Ovary (tissue), 3 donors: Measurements from ENCODE around the gene ASXL3.

Experiments
- POLR2A ChIP-seq: fragments of 450-650 bp; IDR thresholded peaks from one replicate; pipeline ENCODE4 v1.6.1; 2017; ENCODE audit warnings: antibody characterized with exemption, mild to moderate bottlenecking, moderate library complexity
- TF ChIP-seq, protein P1 (sequence below), 3 donors: fragments of 450-650 bp in 2 of 3; fragments of 200-600 bp in 1 of 3; IDR thresholded peaks; one replicate each; pipeline versions ENCODE4 v1.5.1 to v1.8.0; 2016 to 2022; ENCODE audit warnings: antibody characterized with exemption in 3 of 3, mild to moderate bottlenecking in 1 of 3
- donor health status: DM: no; HTN: no; CAD: no.

DNA sequence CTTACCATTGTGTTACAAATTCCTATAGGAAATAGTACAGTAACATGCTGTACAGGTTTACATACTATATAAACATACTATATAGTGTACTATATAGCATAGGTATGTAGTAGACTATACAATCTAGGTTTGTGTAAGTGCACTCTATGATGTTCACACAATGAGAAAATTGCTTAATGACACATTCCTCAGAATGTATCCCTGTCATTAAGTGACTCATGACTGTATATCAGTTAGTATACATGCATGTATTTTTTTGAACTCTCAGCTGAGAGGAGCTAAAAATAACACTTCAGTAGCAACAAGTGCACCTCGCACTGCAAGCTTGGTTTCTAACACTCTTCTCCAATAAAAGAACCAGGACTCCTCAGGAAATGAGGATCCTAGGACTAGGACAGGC is 19.5 kb upstream of the ASXL3 start:
- TF ChIP-seq, protein P1, sequence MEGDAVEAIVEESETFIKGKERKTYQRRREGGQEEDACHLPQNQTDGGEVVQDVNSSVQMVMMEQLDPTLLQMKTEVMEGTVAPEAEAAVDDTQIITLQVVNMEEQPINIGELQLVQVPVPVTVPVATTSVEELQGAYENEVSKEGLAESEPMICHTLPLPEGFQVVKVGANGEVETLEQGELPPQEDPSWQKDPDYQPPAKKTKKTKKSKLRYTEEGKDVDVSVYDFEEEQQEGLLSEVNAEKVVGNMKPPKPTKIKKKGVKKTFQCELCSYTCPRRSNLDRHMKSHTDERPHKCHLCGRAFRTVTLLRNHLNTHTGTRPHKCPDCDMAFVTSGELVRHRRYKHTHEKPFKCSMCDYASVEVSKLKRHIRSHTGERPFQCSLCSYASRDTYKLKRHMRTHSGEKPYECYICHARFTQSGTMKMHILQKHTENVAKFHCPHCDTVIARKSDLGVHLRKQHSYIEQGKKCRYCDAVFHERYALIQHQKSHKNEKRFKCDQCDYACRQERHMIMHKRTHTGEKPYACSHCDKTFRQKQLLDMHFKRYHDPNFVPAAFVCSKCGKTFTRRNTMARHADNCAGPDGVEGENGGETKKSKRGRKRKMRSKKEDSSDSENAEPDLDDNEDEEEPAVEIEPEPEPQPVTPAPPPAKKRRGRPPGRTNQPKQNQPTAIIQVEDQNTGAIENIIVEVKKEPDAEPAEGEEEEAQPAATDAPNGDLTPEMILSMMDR (IDR thresholded peaks at IDR 0.05) = no peak
- no peak for TF ChIP-seq POLR2A
